ENCODE results near the gene FGGY.
"Not testable (repeated sequence)": the region's sequence is repeated elsewhere in the genome, so short reads cannot be mapped to it uniquely, and the experiment has no call there.

Gene FGGY

DNA sequence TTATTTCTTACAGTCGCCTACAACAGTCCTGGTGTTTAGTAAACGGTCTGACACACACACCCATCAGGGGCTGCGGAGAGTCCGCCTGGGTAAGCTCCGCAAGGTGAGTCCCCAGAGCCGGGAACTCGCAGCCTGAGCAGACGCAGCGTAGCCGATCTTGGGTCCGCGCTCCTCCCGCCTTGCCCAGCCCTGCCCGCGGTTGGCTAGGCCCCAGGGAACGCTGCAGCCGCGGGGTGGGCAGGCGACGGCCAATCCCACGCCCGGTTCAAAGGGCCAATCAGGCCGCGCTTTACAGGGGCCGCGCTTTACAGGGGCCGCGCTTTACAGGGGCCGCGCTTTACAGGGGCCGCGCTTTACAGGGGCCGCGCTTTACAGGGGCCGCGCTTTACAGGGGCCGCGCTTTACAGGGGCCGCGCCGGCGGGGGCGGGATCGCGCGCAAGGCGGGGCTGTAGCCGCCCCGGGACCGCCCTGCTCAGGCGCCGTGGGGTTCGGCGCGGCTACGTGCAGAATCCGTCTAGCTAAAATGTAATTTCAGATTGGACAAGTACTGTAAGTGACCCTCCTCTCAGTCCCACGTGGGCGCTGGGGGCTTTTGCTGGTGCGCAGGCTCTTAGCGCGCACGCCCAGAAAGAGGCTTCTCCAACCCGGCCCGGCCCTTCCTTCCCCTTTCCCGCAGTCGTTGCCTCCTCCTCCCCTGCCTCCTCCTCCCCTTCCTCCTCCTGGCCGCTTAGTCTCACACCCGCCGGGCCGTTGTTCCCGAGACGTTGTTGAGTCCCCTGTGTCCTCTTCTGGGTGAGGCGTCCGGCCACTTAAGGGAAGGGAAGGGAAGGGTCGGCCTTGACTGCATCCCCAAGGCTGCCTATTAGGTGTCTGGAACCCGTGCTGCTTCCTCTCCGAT, at the start of gene FGGY:
Gene FGGY, plus strand, starts transcription at position 737 of the 899 bp plus-strand sequence. CDS start 24,456 bp downstream, outside the sequence.
- DNase-seq: peak; percentile 87

- no peak for DNase-seq
Measured at GRCh38 chr1:59248758-59249157, 48.1 kb upstream of the FGGY start.

DNA sequence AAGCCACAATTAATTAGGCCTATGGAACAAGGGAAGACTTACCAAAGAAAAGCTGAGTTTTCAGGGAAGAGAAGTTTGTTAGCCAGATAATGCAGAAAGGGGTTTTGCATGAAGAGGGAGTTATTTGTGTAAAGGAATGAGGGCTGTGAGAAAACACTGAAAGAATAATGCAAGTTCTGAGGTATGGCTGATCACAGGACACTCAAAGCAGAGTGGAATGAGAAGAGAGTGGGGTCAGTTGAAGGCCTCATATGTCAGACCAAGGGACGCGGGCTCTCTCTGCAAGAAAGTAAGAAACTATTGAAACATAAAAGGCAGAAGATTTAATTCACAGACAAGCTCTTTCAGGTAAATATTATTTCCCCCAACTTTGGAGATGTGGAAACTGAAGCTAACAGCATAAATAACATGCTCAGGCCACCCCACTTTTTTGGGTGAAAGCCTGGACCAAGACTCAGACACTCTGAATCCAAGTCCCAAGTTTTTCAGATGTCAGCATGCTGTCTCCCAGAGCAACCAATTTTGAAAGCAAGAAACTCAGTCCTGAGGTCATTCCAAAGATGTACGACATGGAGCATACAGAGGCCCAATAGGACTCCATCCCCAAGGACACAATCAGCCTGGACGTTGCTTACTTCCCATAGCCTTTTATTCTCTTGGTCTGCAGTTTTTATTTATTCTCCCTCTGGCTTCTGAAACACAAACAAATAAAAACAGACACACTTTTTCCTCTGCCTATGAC, 47.3 kb upstream of the FGGY start:
- no peak for DNase-seq

- DNase-seq: not testable (repeated sequence)
Measured at GRCh38 chr1:59251061-59251460, 45.8 kb upstream of the FGGY start.

DNA sequence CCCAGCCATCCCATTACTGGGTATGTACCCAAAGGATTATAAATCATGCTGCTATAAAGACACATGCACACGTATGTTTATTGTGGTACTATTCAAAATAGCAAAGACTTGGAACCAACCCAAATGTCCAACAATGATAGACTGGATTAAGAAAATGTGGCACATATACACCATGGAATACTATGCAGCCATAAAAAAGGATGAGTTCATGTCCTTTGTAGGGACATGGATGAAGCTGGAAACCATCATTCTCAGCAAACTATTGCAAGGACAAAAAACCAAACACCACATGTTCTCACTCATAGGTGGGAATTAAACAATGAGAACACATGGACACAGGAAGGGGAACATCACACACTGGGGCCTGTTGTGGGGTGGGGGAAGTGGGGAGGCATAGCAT, 40.5 kb upstream of the FGGY start:
- not testable (repeated sequence) for DNase-seq

GRCh38 chr1:59258412-59259032, 38.4 kb upstream of the FGGY start:
- DNase-seq: no peak

GRCh38 chr1:59261537-59261936, 35.4 kb upstream of the FGGY start:
- no peak for DNase-seq

- no peak for DNase-seq
Measured at GRCh38 chr1:59262631-59263030, 34.3 kb upstream of the FGGY start.

DNA sequence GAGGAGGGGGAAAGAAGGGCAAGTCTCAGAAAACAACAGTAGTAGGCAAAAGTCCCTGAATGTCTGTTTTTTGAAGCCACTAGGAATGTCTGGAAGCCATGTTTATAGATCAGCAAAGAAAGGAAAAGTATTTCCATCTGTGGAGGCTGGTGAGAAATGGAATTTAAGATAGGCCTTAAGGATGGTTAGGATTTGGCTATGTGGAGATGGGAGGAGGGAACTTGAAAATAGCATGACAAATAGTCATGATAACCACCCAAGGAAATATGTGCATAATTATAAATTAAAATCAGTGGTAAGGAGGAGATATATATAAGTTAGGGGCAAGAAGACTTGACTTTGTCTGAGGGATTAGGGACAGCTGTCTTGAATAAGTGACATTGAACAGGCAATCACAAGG, 33.8 kb upstream of the FGGY start:
- no peak for DNase-seq

- DNase-seq: no peak
Measured at GRCh38 chr1:59265622-59266021, 31.3 kb upstream of the FGGY start.

DNA sequence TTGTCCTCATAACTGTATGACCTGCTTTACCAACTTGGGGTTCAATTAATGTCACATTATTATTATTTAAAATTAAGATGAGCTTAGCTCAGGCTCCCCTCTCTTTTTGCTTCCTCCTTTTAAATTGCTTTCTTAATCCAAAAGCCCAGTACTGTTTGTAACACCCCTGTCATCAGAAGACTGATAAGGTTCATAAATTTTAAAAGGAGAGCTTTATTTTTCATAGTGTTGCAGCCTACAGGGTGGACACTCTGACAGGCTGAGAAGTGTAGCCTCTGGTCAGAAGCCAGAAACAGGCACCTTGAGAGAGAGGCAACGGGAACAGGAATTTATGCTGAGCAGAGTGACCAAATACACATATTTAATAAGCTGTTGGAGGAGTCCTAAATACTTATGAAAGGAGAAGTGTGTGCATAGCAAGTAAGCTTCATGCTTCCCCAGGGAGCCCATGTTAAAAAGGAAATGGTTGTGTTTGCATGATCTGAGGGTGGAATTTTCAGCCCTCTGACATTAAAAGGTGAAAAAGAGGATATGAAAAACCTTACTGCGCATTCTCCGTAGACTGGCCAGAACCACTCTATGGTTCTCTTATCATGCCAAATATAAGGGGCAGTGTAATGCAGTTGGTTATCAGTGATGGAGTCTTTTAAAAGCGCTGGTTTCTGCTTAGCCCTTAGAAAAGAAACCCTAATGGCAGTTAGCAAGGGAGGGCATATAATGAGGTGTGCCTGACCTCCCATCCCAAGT, 30.5 kb upstream of the FGGY start:
- no peak for DNase-seq

DNA sequence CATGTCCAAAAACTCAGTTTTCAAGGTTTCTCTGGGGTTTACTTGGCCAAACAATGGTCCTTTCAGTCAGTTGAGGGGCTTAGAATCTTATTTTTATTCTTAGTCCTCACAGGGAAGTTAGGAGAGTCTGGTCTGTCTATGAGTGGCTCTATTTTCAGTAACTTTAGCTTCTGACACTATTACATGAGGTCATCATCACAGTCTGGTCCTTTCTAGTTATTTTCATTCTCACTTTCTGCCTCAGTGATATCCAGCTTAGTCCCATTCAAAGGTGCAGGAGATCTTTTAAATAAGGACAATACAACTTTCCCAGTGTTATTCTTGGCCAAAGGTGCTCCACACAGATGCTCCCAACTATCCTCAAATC, 30.0 kb upstream of the FGGY start:
- DNase-seq: no peak

DNA sequence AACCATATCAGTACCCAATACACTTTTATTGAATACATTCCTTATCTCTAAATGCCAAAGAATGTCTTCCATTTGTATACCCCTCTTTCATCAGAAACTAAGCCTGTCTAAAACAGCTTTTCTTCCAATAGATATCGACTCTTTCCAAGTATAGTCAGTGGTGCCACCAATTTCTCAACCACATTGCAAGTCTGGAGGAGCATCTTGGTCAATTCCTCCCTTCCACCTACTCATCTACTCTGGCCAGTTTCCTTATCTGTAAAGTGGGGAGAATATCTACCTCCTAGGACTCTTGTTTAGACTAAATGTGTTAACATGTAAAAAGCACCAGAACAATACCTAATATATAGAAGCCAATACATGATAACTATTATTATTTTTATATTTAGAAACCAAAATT, 28.5 kb upstream of the FGGY start:
- no peak for DNase-seq

DNA sequence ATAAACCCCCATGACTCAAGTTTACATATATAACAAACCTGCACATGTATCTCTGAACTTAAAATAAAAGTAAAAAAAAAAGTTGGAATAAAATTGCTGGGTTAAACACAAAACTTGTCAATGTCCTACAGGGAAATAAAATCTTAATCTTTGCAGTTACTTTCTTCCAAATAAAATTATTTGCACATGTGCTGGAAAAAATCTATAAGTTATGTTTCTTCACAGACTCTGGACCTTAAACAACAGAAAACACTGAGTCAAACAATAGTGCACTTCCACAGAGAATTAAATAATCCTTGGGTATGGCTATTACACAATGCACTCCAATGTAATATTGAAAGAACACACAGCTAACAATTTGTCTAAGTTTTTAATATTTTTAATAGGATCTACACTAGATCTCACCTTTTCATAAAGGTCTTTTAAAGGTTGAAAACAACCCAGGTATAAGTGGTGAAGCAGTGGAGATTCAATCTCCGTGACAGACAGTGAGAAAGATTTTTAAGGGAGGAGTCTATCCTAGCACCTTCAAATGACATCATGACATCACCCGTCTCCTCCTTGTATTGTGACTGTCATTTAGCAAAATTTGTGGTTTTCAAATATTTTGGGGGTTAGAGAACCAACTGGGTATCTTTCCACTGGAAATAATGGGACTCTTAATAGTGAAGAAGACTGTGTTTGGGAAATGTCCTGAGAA, 25.2 kb upstream of the FGGY start:
- DNase-seq: no peak

DNA sequence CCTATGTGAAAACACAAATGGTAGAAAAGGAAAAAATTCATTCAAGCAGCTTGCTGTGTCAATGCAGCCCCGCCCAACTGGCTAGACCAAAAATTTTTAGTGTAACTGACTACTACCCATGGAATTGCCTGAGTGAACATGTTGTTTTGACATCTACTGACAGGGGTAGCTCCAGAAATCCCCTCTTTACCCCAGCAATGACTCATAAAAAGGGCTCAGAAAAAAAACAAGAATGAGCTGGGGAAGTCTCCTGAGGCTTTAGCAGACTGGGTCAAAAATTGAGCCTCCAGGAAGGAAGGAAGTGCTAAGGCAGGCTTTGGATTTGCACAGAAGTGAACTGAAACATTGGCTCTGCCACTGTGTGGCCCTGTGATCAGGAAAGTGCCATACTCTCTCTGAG, 24.4 kb upstream of the FGGY start:
- DNase-seq: no peak

DNA sequence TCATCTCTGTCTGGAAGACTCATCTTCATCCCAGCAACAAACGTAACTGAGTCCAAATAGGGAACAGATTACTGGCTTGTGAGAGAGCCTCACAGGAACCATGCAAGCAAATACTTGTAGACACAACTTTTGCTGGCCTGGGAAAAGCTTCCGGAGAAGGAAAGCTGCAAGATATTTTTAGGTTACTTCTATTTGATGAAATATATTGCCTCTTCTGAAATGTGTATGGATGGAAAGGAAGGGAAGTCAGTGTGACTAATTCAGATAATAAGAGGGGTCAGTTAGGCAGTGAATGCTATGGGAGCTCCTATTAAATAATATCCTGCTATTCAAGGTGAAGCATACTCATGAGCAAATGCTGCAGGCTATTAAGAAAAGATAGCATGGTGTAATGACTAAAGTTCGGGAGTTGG, 20.4 kb upstream of the FGGY start:
- DNase-seq: no peak

DNA sequence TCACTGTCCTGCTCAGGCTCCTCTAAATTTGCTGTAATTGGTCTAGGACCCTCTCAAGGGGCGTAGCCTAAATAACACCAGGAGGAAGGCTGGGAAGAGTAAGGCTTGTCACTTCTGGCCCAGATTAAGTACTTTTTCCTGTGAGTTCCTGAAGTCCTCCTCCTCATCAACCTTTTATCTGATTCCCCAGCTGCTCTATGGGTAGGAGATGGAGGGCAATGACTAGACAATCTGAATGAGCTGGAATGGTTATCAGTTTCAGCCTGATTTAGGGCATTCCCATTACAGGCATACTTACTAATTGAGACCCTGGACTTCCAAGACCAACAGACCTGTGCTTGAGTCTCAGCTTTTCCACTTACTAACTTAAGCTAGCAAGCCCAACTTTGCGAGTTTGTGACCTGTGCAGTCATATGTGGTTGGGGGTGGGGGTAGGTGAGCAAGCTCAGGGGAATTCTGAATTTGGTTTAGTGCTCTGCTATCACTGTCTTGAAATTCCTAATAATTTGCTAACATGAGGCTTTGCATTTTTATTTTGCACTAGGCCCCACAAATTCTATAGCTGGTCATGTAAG, 18.0 kb upstream of the FGGY start:
- no peak for DNase-seq

- no peak for DNase-seq
Measured at GRCh38 chr1:59279645-59280044, 17.2 kb upstream of the FGGY start.

DNA sequence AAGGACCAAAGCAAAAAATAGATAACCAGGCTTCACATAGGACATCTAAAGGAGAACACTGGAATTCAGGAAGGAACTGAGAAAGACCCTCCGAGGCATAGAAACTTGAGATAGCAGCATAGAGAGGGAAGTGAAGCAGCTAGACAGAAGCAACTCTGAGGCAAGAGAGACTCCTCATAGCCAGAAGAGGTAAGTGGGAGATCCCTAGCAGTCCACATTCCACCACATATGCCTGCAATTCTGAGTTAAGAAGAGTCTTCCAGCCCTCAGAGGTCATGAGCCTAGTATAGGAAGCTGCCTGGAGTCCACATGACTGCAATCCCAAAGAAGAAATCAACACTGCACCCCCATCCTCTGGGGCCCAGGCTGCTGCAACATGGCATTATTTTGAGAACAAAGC, 13.9 kb upstream of the FGGY start:
- no peak for DNase-seq

GRCh38 chr1:59285691-59286090, 11.2 kb upstream of the FGGY start:
- DNase-seq: no peak

- DNase-seq: no peak
Measured at GRCh38 chr1:59288046-59288445, 8.8 kb upstream of the FGGY start.

- DNase-seq: no peak
Measured at GRCh38 chr1:59289570-59289969, 7.3 kb upstream of the FGGY start.
